SK-N-SH treated with all-trans-retinoic acid at 6 μM for 48 hours (cell line): Measurements from ENCODE around the gene TASP1.

Experiments
- ATAC-seq: fragments of 200-7000 bp; cut with Tn5 transposase; 3 replicates; pipeline ENCODE4 v1.9.1; 2020; ENCODE audit warnings: mild to moderate bottlenecking, moderate library complexity
- ARNTL ChIP-seq: fragments of 450-650 bp; formaldehyde crosslinking; IDR thresholded peaks from 2 replicates; pipeline ENCODE4 v1.5.0; 2020; ENCODE audit warnings: low read depth, mild to moderate bottlenecking, moderate library complexity, borderline replicate concordance
- BACH2 ChIP-seq: fragments of 250-450 bp; sonication (Bioruptor Pico); IDR thresholded peaks from 2 replicates; pipeline ENCODE4 v1.9.0; 2021; ENCODE audit warnings: mild to moderate bottlenecking, borderline replicate concordance
- CREB5 ChIP-seq: fragments of 250-450 bp; sonication (Bioruptor Pico); IDR thresholded peaks from 2 replicates; pipeline ENCODE4 v1.5.1; 2020; ENCODE audit warnings: low read depth, mild to moderate bottlenecking, moderate library complexity
- CSDC2 ChIP-seq: fragments of 250-450 bp; sonication (Bioruptor Pico); IDR thresholded peaks from 2 replicates; pipeline ENCODE4 v1.5.0; 2020; ENCODE audit warnings: mild to moderate bottlenecking, moderate library complexity
- CSRNP3 ChIP-seq: fragments of 250-450 bp; sonication (Bioruptor Pico); IDR thresholded peaks from 2 replicates; pipeline ENCODE4 v1.5.1; 2021; ENCODE audit warnings: mild to moderate bottlenecking, moderate library complexity
- ESRRG ChIP-seq: fragments of 250-450 bp; sonication (Bioruptor Pico); IDR thresholded peaks from 2 replicates; pipeline ENCODE4 v1.6.1; 2021; ENCODE audit warnings: mild to moderate bottlenecking
- GLIS3 ChIP-seq: fragments of 250-450 bp; sonication (Bioruptor Pico); IDR thresholded peaks from 2 replicates; pipeline ENCODE4 v1.5.0; 2020; ENCODE audit warnings: mild to moderate bottlenecking, moderate library complexity
- ISL1 ChIP-seq: fragments of 250-450 bp; sonication (Bioruptor Pico); IDR thresholded peaks from 2 replicates; pipeline ENCODE4 v2.1.2; 2022; ENCODE audit warnings: mild to moderate bottlenecking, moderate library complexity
- PATZ1 ChIP-seq: fragments of 250-450 bp; sonication (Bioruptor Pico); IDR thresholded peaks from 2 replicates; pipeline ENCODE4 v1.8.0; 2020; ENCODE audit warnings: mild to moderate bottlenecking, moderate library complexity, borderline replicate concordance
- POU6F1 ChIP-seq: fragments of 250-450 bp; sonication (Bioruptor Pico); IDR thresholded peaks from 2 replicates; pipeline ENCODE4 v1.8.0; 2021; ENCODE audit warnings: low read depth, mild to moderate bottlenecking, moderate library complexity, borderline replicate concordance
- PPARA ChIP-seq: fragments of 250-450 bp; sonication (Bioruptor Pico); IDR thresholded peaks from 2 replicates; pipeline ENCODE4 v1.5.0; 2020; ENCODE audit warnings: mild to moderate bottlenecking, borderline replicate concordance
- RARB ChIP-seq: fragments of 250-450 bp; sonication (Bioruptor Pico); IDR thresholded peaks from 2 replicates; pipeline ENCODE4 v1.8.0; 2021; ENCODE audit warnings: mild to moderate bottlenecking, moderate library complexity
- SNAI2 ChIP-seq: fragments of 250-450 bp; sonication (Bioruptor Pico); IDR thresholded peaks from 2 replicates; pipeline ENCODE4 v1.5.0; 2020; ENCODE audit warnings: mild to moderate bottlenecking, moderate library complexity
- TCF4 ChIP-seq: fragments of 250-450 bp; sonication (Bioruptor Pico); IDR thresholded peaks from 2 replicates; pipeline ENCODE4 v1.8.0; 2021; ENCODE audit warnings: mild to moderate bottlenecking, moderate library complexity, borderline replicate concordance
- TOX ChIP-seq: fragments of 250-450 bp; sonication (Bioruptor Pico); IDR thresholded peaks from 2 replicates; pipeline ENCODE4 v1.8.0; 2021; ENCODE audit warnings: mild to moderate bottlenecking, moderate library complexity, borderline replicate concordance
- TSHZ2 ChIP-seq: fragments of 250-450 bp; sonication (Bioruptor Pico); IDR thresholded peaks from 2 replicates; pipeline ENCODE4 v1.5.0; 2020; ENCODE audit warnings: mild to moderate bottlenecking, moderate library complexity
- ZC3H10 ChIP-seq: fragments of 250-450 bp; sonication (Bioruptor Pico); IDR thresholded peaks from 2 replicates; pipeline ENCODE4 v1.5.1; 2021; ENCODE audit warnings: mild to moderate bottlenecking, moderate library complexity
- ZFP3 ChIP-seq: fragments of 250-450 bp; sonication (Bioruptor Pico); IDR thresholded peaks from 2 replicates; pipeline ENCODE4 v1.5.0; 2020; ENCODE audit warnings: mild to moderate bottlenecking, moderate library complexity
- ZFP30 ChIP-seq: fragments of 450-650 bp; formaldehyde crosslinking; IDR thresholded peaks from 2 replicates; pipeline ENCODE4 v1.5.0; 2022; ENCODE audit warnings: mild to moderate bottlenecking, moderate library complexity
- ZNF565 ChIP-seq: fragments of 450-650 bp; formaldehyde crosslinking; conservative IDR thresholded peaks from 2 replicates; pipeline ENCODE4 v1.5.0; 2020; ENCODE audit warnings: low read depth, mild to moderate bottlenecking, moderate library complexity
- ZNF70 ChIP-seq: fragments of 450-650 bp; formaldehyde crosslinking; IDR thresholded peaks from 2 replicates; pipeline ENCODE4 v1.5.0; 2020; ENCODE audit warnings: mild to moderate bottlenecking, moderate library complexity
- ZNF8 ChIP-seq: fragments of 450-650 bp; formaldehyde crosslinking; IDR thresholded peaks from 2 replicates; pipeline ENCODE4 v1.5.0; 2020; ENCODE audit warnings: mild to moderate bottlenecking, moderate library complexity

The TASP1 gene

GRCh38 chr20:13563854-13564253, 74.9 kb downstream of the TASP1 start:
- TF ChIP-seq TCF4 (CRISPR knock-in tag) (no peak), GLIS3 (CRISPR knock-in tag) (no peak), CREB5 (CRISPR knock-in tag) (no peak), ZFP3 (CRISPR knock-in tag) (no peak), ARNTL (CRISPR knock-in tag) (no peak)
- no peak for ATAC-seq

GRCh38 chr20:13554706-13555105, 84.0 kb downstream of the TASP1 start:
- TF ChIP-seq GLIS3 (CRISPR knock-in tag) (no peak), SNAI2 (CRISPR knock-in tag) (no peak), ZNF8 (CRISPR knock-in tag) (no peak)
- no peak; the same call in 2 of the 3 replicates for ATAC-seq

GRCh38 chr20:13554076-13554475, 84.7 kb downstream of the TASP1 start:
- no peak for TF ChIP-seq TSHZ2 (CRISPR knock-in tag)
- no peak for TF ChIP-seq ISL1 (CRISPR knock-in tag)
- no peak for TF ChIP-seq TOX
- TF ChIP-seq TCF4 (CRISPR knock-in tag): no peak
- no peak for TF ChIP-seq POU6F1 (CRISPR knock-in tag)
- no peak for TF ChIP-seq GLIS3 (CRISPR knock-in tag)
- no peak for TF ChIP-seq ZNF70 (CRISPR knock-in tag)
- TF ChIP-seq ARNTL (CRISPR knock-in tag): no peak
- TF ChIP-seq BACH2 (CRISPR knock-in tag): no peak
- no peak for TF ChIP-seq PATZ1 (CRISPR knock-in tag)
- TF ChIP-seq ESRRG (CRISPR knock-in tag): no peak
- TF ChIP-seq ZFP30 (CRISPR knock-in tag): no peak
- TF ChIP-seq ZNF565 (CRISPR knock-in tag): no peak
- TF ChIP-seq ZFP3 (CRISPR knock-in tag): no peak
- no peak for TF ChIP-seq RARB (CRISPR knock-in tag)
- no peak for TF ChIP-seq SNAI2 (CRISPR knock-in tag)
- no peak for TF ChIP-seq ZNF8 (CRISPR knock-in tag)
- no peak for ATAC-seq

- no peak for ATAC-seq
- TF ChIP-seq CSRNP3 (CRISPR knock-in tag) (no peak), CREB5 (CRISPR knock-in tag) (no peak), ZFP3 (CRISPR knock-in tag) (no peak), PATZ1 (CRISPR knock-in tag) (no peak), TOX (no peak), GLIS3 (CRISPR knock-in tag) (no peak), SNAI2 (CRISPR knock-in tag) (no peak), ZC3H10 (CRISPR knock-in tag) (no peak), ZFP30 (CRISPR knock-in tag) (no peak), ESRRG (CRISPR knock-in tag) (no peak), PPARA (CRISPR knock-in tag) (no peak), BACH2 (CRISPR knock-in tag) (no peak), ZNF70 (CRISPR knock-in tag) (no peak), CSDC2 (no peak)
These were observed 86.7 kb downstream of the TASP1 start for GRCh38 chr20:13552061-13552460.
